H9 (cell line): Measurements from ENCODE around the gene CDKN2C. TPM values are rescaled to one million over a fixed set of nuclear protein-coding genes. Genes with fewer than 3 reads are reported as not detected.
"Not testable (repeated sequence)": the region's sequence is repeated elsewhere in the genome, so short reads cannot be mapped to it uniquely, and the experiment has no call there.

ENCODE experiments used
- DNase-seq: peaks from one replicate; pipeline ENCODE4 v3.0.0-alpha.2; 2017
- H2AFZ ChIP-seq: one replicate; pipeline ENCODE4 v1.6.1; 2013; ENCODE audit warnings: mild to moderate bottlenecking, low read length, control low read depth, moderate library complexity
- H2AK5ac ChIP-seq: 2 replicates; pipeline ENCODE4 v1.6.1; 2013; ENCODE audit warnings: low read length, control low read depth, mixed read lengths; ENCODE audit not compliant: insufficient read length
- H2BK120ac ChIP-seq: one replicate; pipeline ENCODE4 v1.6.1; 2013; ENCODE audit warnings: low read depth, mild to moderate bottlenecking, low read length, control low read depth, inconsistent platforms; ENCODE audit not compliant: poor library complexity, severe bottlenecking
- H2BK12ac ChIP-seq: 2 replicates; pipeline ENCODE4 v1.6.1; 2013; ENCODE audit warnings: low read length, control low read depth, mixed read lengths, low read depth; ENCODE audit not compliant: insufficient read length
- H2BK15ac ChIP-seq: 2 replicates; pipeline ENCODE4 v1.6.1; 2013; ENCODE audit warnings: low read depth, low read length, control low read depth
- H2BK20ac ChIP-seq: one replicate; pipeline ENCODE4 v1.6.1; 2013; ENCODE audit warnings: low read depth, mild to moderate bottlenecking, low read length, control low read depth, inconsistent platforms; ENCODE audit not compliant: poor library complexity, severe bottlenecking
- H2BK5ac ChIP-seq: 2 replicates; pipeline ENCODE4 v1.6.1; 2013; ENCODE audit warnings: low read length, control low read depth, mixed read lengths; ENCODE audit not compliant: insufficient read length
- H3K14ac ChIP-seq: 2 replicates; pipeline ENCODE4 v1.6.1; 2013; ENCODE audit warnings: low read length, control low read depth; ENCODE audit not compliant: insufficient read depth
- H3K18ac ChIP-seq: 2 replicates; pipeline ENCODE4 v1.6.1; 2013; ENCODE audit warnings: low read depth, mild to moderate bottlenecking, mixed read lengths, low read length, control low read depth; ENCODE audit not compliant: insufficient read length
- H3K23ac ChIP-seq: 2 replicates; pipeline ENCODE4 v1.6.1; 2013; ENCODE audit warnings: low read length, control low read depth, mixed read lengths, low read depth; ENCODE audit not compliant: insufficient read length
- H3K23me2 ChIP-seq: 2 replicates; pipeline ENCODE4 v1.6.1; 2013; ENCODE audit warnings: low read depth, mild to moderate bottlenecking, mixed read lengths, low read length, control low read depth; ENCODE audit not compliant: insufficient read length, poor library complexity, severe bottlenecking
- H3K27ac ChIP-seq: 2 replicates; pipeline ENCODE4 v1.5.1; 2013; ENCODE audit warnings: low read length, control low read depth, mixed read lengths, low read depth; ENCODE audit not compliant: insufficient read length
- H3K27me3 ChIP-seq: 2 replicates; pipeline ENCODE4 v1.6.1; 2013; ENCODE audit warnings: low read length, control low read depth, inconsistent platforms; ENCODE audit not compliant: insufficient read depth
- H3K4ac ChIP-seq: 2 replicates; pipeline ENCODE4 v1.6.1; 2013; ENCODE audit warnings: low read depth, mild to moderate bottlenecking, control low read depth, inconsistent platforms, low read length, moderate library complexity
- H3K4me1 ChIP-seq: 2 replicates; pipeline ENCODE4 v1.6.1; 2013; ENCODE audit warnings: low read length, control low read depth, inconsistent platforms; ENCODE audit not compliant: insufficient read depth
- H3K4me2 ChIP-seq: 2 replicates; pipeline ENCODE4 v1.6.1; 2013; ENCODE audit warnings: low read length, control low read depth, mixed read lengths; ENCODE audit not compliant: insufficient read length, insufficient read depth
- H3K56ac ChIP-seq: 2 replicates; pipeline ENCODE4 v1.6.1; 2013; ENCODE audit warnings: low read depth, mild to moderate bottlenecking, mixed read lengths, low read length, control low read depth; ENCODE audit not compliant: insufficient read length
- H3K79me1 ChIP-seq: 2 replicates; pipeline ENCODE4 v1.6.1; 2013; ENCODE audit warnings: low read depth, mild to moderate bottlenecking, moderate library complexity, low read length, control low read depth, inconsistent platforms; ENCODE audit not compliant: insufficient read depth, poor library complexity, severe bottlenecking
- H3K79me2 ChIP-seq: 2 replicates; pipeline ENCODE4 v1.6.1; 2013; ENCODE audit warnings: low read length, control low read depth, inconsistent platforms; ENCODE audit not compliant: insufficient read depth
- H3K9ac ChIP-seq: 2 replicates; pipeline ENCODE4 v1.6.1; 2013; ENCODE audit warnings: low read length, control low read depth, mixed read lengths; ENCODE audit not compliant: insufficient read length; ENCODE audit errors: extremely low read depth
- H3K9me3 ChIP-seq: one replicate; pipeline ENCODE4 v1.6.1; 2013; ENCODE audit warnings: low read depth, low read length, inconsistent platforms; ENCODE audit not compliant: control insufficient read depth
- H3T11ph ChIP-seq: one replicate; pipeline ENCODE4 v1.6.1; 2013; ENCODE audit warnings: mild to moderate bottlenecking, low read length, control low read depth, inconsistent platforms
- H4K20me1 ChIP-seq: one replicate; pipeline ENCODE4 v1.6.1; 2013; ENCODE audit not compliant: control insufficient read depth, insufficient read length, insufficient read depth
- H4K5ac ChIP-seq: 2 replicates; pipeline ENCODE4 v1.6.1; 2013; ENCODE audit warnings: low read depth, mild to moderate bottlenecking, mixed read lengths, low read length, control low read depth; ENCODE audit not compliant: insufficient read length
- H4K8ac ChIP-seq: replicated peaks from 2 replicates; pipeline ENCODE4 v1.6.1; 2013; ENCODE audit warnings: low read length, control low read depth, mixed read lengths, low read depth; ENCODE audit not compliant: insufficient read length
- H4K91ac ChIP-seq: 2 replicates; pipeline ENCODE4 v1.6.1; 2013; ENCODE audit warnings: low read depth, mild to moderate bottlenecking, moderate library complexity, mixed read lengths, low read length, control low read depth; ENCODE audit not compliant: insufficient read length
- H3K27ac Mint-ChIP-seq, 3 experiments: 2 replicates in 2 of 3; 3 replicates in 1 of 3; pipeline ENCODE4 v1.8.0; 2020 to 2021; ENCODE audit warnings: mixed read lengths in 3 of 3, mild to moderate bottlenecking in 1 of 3, moderate library complexity in 1 of 3
- H3K27me3 Mint-ChIP-seq: 2 replicates; pipeline ENCODE4 v1.8.0; 2021; ENCODE audit warnings: low read depth, mild to moderate bottlenecking, moderate library complexity, mixed read lengths
- H3K36me3 Mint-ChIP-seq, 3 experiments: 2 replicates in 2 of 3; 3 replicates in 1 of 3; pipeline ENCODE4 v1.8.0; 2020 to 2021; ENCODE audit warnings: low read depth in 3 of 3, mixed read lengths in 3 of 3; ENCODE audit not compliant: insufficient read depth in 1 of 3
- H3K4me1 Mint-ChIP-seq, 2 experiments: 2 replicates each; pipeline ENCODE4 v1.8.0; 2020; ENCODE audit warnings: mixed read lengths in 2 of 2
- H3K4me3 Mint-ChIP-seq, 2 experiments: 2 replicates in 1 of 2; 3 replicates in 1 of 2; pipeline ENCODE4 v1.8.0; 2020 to 2021; ENCODE audit warnings: mild to moderate bottlenecking in 2 of 2, mixed read lengths in 2 of 2, moderate library complexity in 1 of 2
- H3K9me3 Mint-ChIP-seq, 2 experiments: 2 replicates in 1 of 2; 3 replicates in 1 of 2; pipeline ENCODE4 v1.8.0; 2020; ENCODE audit warnings: mild to moderate bottlenecking in 2 of 2, mixed read lengths in 2 of 2, moderate library complexity in 1 of 2
- WGBS: extraction: QIAGEN DNeasy Blood & Tissue Kit; methylation state at CpG from one replicate; pipeline ENCODE4 v1.1.7; 2013; ENCODE audit warnings: missing lambda C conversion rate, low lambda C conversion rate, mixed read lengths; ENCODE audit not compliant: insufficient read length; ENCODE audit errors: extremely low coverage; 5-methylcytosine and 5-hydroxymethylcytosine counted together
- total RNA-seq: library from RNA; stranded (reverse); gene quantifications from 2 replicates; pipeline ENCODE4 v1.2.1, GENCODE V29; 2021
- TF ChIP-seq, protein P1 (sequence below): fragments of 200-600 bp; sonication (generic); conservative IDR thresholded peaks from 3 replicates; pipeline ENCODE4 v1.8.0; 2021; ENCODE audit warnings: antibody characterized with exemption, mild to moderate bottlenecking

The CDKN2C gene
- total RNA-seq, 1 experiment from 2014 or later: not detected

DNA sequence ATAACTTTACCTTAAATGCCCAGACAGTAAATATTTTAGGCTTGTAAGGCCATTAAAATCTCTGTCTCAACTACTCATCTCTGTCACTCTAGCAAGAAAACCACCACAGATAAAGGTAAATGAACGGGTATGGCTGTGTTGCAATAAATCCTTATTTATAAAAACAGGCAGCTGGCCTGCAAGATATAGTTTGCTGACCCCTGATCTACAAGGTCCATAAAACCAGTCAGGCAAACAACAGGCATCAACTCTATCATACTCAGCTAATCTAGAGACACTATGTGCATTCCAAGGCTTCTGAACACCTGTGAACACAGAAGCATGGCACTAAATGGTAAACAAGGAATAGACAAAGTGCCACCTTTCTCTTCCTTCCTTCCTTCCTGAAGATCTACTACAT is 19.6 kb upstream of the CDKN2C start:
- Histone ChIP-seq H4K20me1 (no peaks in the 10 kb centered on the region), H2AK5ac (no peak overlapping the region), H2BK12ac (no peak overlapping the region), H3K23me2 (no peaks in the 10 kb centered on the region), H3K4me2 (no peak overlapping the region), H4K5ac (no peak overlapping the region), H2BK20ac (no peak overlapping the region), H3K23ac (no peak overlapping the region), H3K4ac (no peak overlapping the region), H3K27ac (no peak overlapping the region), H3K14ac (no peak overlapping the region), H3K79me2 (peaks cover 14% of the 10 kb centered on the region; the same call in 1 of the 2 replicates), H3T11ph (no peak overlapping the region), H2BK15ac (no peak overlapping the region), H2AFZ (no peak overlapping the region), H3K9ac (no peak overlapping the region), H3K27me3 (no peaks in the 10 kb centered on the region), H2BK120ac (no peak overlapping the region), H3K79me1 (peaks cover 10% of the 10 kb centered on the region), H3K4me1 (no peaks in the 10 kb centered on the region), H3K9me3 (no peaks in the 10 kb centered on the region), H3K18ac (no peak overlapping the region), H4K8ac (no peak overlapping the region), H4K91ac (no peak overlapping the region), H2BK5ac (no peak overlapping the region), H3K56ac (no peak overlapping the region)
- H3K27ac Mint-ChIP-seq: no peak overlapping the region
- no peaks in the 10 kb centered on the region for H3K4me1 Mint-ChIP-seq
- TF ChIP-seq, protein P1, sequence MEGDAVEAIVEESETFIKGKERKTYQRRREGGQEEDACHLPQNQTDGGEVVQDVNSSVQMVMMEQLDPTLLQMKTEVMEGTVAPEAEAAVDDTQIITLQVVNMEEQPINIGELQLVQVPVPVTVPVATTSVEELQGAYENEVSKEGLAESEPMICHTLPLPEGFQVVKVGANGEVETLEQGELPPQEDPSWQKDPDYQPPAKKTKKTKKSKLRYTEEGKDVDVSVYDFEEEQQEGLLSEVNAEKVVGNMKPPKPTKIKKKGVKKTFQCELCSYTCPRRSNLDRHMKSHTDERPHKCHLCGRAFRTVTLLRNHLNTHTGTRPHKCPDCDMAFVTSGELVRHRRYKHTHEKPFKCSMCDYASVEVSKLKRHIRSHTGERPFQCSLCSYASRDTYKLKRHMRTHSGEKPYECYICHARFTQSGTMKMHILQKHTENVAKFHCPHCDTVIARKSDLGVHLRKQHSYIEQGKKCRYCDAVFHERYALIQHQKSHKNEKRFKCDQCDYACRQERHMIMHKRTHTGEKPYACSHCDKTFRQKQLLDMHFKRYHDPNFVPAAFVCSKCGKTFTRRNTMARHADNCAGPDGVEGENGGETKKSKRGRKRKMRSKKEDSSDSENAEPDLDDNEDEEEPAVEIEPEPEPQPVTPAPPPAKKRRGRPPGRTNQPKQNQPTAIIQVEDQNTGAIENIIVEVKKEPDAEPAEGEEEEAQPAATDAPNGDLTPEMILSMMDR: no peak
- peaks cover 5 to 16% (median 13%) of the 10 kb centered on the region in 3 experiments; a peak in 6 of 7 replicates for H3K36me3 Mint-ChIP-seq
- no CpG with 5 or more reads among the region's 1 CpG for WGBS
- no peaks in the 10 kb centered on the region for H3K27me3 Mint-ChIP-seq
- peaks cover 5 to 7% of the 10 kb centered on the region in 2 experiments; a peak in 3 of 5 replicates for H3K9me3 Mint-ChIP-seq
- DNase-seq: no peak
- no peak overlapping the region for H3K4me3 Mint-ChIP-seq

DNA sequence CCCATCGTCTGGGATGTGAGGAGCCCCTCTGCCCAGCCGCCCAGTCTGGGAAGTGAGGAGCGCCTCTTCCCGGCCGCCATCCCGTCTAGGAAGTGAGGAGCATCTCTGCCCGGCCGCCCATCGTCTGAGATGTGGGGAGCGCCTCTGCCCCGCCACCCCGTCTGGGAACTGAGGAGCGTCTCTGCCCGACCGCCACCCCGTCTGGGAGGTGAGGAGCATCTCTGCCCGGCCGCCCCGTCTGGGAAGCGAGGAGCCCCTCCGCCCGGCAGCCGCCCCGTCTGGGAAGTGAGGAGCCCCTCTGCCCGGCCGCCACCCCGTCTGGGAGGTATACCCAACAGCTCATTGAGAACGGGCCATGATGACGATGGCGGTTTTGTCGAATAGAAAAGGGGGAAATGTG is 17.5 kb upstream of the CDKN2C start:
- H3K23me2 ChIP-seq, H3K4me2 ChIP-seq, H3K79me2 ChIP-seq: not testable (repeated sequence)

More for the DNA sequence above, 17.5 kb upstream of the CDKN2C start:
- H3K4ac ChIP-seq, H3K9me3 ChIP-seq, H2BK12ac ChIP-seq, H3K56ac ChIP-seq, H3K18ac ChIP-seq, H3K27ac Mint-ChIP-seq, H3K9ac ChIP-seq, H4K8ac ChIP-seq, H2BK15ac ChIP-seq, H2AFZ ChIP-seq, H3K4me1 Mint-ChIP-seq, H3T11ph ChIP-seq, H4K91ac ChIP-seq, H3K4me1 ChIP-seq, H2BK20ac ChIP-seq, H2BK5ac ChIP-seq, H3K23ac ChIP-seq, H3K27ac ChIP-seq, H3K4me3 Mint-ChIP-seq, H4K5ac ChIP-seq, H2BK120ac ChIP-seq, H3K14ac ChIP-seq, H3K9me3 Mint-ChIP-seq, H3K27me3 Mint-ChIP-seq, DNase-seq, H4K20me1 ChIP-seq, H2AK5ac ChIP-seq, H3K27me3 ChIP-seq, H3K79me1 ChIP-seq: not testable (repeated sequence)
- WGBS: no CpG with 5 or more reads among the region's 31 CpGs
- peaks cover 5 to 16% (median 13%) of the 10 kb centered on the region in 3 experiments; a peak in 6 of 7 replicates for H3K36me3 Mint-ChIP-seq
